AG10803 (cell line): ENCODE results near the gene BRD1.

Source experiments
- DNase-seq: peaks from one replicate; pipeline ENCODE4 v3.0.0; 2010; ENCODE audit warnings: low read depth
- H3K4me3 ChIP-seq: 2 replicates; pipeline ENCODE4 v1.5.1; 2011; ENCODE audit warnings: mild to moderate bottlenecking, low read length, control low read depth
- CTCF ChIP-seq: conservative IDR thresholded peaks from 2 replicates; pipeline ENCODE4 v1.5.1; 2011; ENCODE audit warnings: mild to moderate bottlenecking, low read length, control low read depth, inconsistent platforms

The BRD1 gene

GRCh38 chr22:49733631-49734030 lies 94.0 kb downstream of the BRD1 start:
- no peak for TF ChIP-seq CTCF
- no peak for DNase-seq
- H3K4me3 ChIP-seq, result no peak overlapping the region

- no peak for TF ChIP-seq CTCF
- DNase-seq, result no peak
- H3K4me3 ChIP-seq, result no peak overlapping the region
Observed at GRCh38 chr22:49730656-49731055, 97.0 kb downstream of the BRD1 start.

- no peak overlapping the region for H3K4me3 ChIP-seq
- no peak for DNase-seq
- no peak for TF ChIP-seq CTCF
Observed at GRCh38 chr22:49728570-49729271, 99.0 kb downstream of the BRD1 start.

- no peak overlapping the region for H3K4me3 ChIP-seq
- no peak for TF ChIP-seq CTCF
- no peak for DNase-seq
Observed at GRCh38 chr22:49727881-49728569, 99.6 kb downstream of the BRD1 start.

DNA sequence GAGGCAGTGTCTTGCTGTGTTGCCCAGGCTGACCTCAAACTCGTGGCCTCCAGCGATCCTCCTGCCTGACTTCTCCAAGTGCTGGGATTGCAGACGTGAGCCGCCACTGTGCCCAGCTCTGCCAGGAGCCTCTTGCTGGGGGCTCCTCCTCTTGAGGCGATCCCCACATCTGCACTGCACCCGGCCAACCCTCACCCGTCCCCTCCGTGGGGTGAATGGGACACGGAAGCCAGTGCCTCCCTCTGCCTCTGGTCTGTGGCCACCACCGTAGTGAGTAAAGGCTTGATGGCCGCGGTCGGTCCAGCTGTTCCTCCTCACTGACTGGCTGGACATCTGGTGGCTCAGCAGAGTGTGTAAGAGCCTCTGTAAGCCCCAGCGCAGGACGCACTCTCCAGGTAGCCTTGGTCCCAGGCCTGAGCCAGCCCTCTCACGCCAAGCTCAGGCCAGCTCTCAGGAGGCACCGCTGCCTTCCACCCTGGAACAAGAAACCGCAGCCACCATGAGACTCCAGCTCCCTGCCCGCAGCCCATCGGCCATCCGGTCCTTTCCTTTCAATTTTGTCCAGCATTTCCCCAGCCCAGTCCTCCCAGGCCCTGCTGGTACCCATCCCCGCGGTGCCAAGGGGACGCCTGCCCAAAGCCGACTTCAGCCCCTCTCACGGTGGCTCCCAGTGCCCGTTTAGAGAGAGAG lies 100.3 kb downstream of the BRD1 start:
- DNase-seq, result no peak
- no peak for TF ChIP-seq CTCF
- H3K4me3 ChIP-seq, result no peak overlapping the region

DNA sequence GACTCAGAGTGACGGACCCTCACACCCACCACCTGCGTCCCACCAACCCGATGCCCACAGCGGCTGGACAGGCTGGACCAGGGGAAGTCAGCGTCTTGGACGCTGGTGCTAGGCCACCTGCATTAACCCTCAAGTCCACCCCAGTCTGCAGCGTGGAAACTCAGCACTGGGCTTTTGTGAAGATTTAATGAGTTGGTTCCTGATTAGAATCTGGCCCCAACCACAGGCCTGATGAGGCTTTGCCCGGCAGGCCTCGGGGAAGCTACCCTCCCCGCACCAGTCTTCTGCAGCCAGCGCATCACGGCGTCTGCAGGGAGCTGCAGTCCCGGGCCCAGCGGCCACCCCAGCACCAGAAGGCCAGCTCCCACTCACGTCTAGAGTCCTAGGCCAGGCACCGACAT lies 101.0 kb downstream of the BRD1 start:
- no peak overlapping the region for H3K4me3 ChIP-seq
- no peak for DNase-seq
- no peak for TF ChIP-seq CTCF
